DOHH2 (cell line): ENCODE results near the gene PTPN5.
"Not testable (repeated sequence)": the region's sequence is repeated elsewhere in the genome, so short reads cannot be mapped to it uniquely, and the experiment has no call there.

Experiments
- H3F3A ChIP-seq: fragments of 200-600 bp; sonication (generic), shearing (Covaris generic); 2 replicates; pipeline ENCODE4 v1.6.0; 2016; ENCODE audit warnings: antibody characterized with exemption, mild to moderate bottlenecking; ENCODE audit not compliant: control insufficient read depth, insufficient read depth
- H3K27ac ChIP-seq: fragments of 200-600 bp; sonication (generic); 2 replicates; pipeline ENCODE4 v1.5.1; 2014; ENCODE audit warnings: low read depth, mild to moderate bottlenecking, low read length, moderate library complexity
- H3K27me3 ChIP-seq: fragments of 200-600 bp; sonication (generic); 2 replicates; pipeline ENCODE4 v1.6.1; 2014; ENCODE audit warnings: mild to moderate bottlenecking, low read length, mixed read lengths; ENCODE audit not compliant: control insufficient read depth
- H3K36me3 ChIP-seq: fragments of 200-600 bp; sonication (generic); 2 replicates; pipeline ENCODE4 v1.6.1; 2014; ENCODE audit warnings: mild to moderate bottlenecking, low read length, moderate library complexity, mixed read lengths; ENCODE audit not compliant: control insufficient read depth
- H3K4me1 ChIP-seq: fragments of 200-600 bp; sonication (generic); 2 replicates; pipeline ENCODE4 v1.6.1; 2014; ENCODE audit warnings: mild to moderate bottlenecking, low read length, mixed read lengths; ENCODE audit not compliant: control insufficient read depth
- H3K4me2 ChIP-seq: fragments of 200-600 bp; sonication (generic); 2 replicates; pipeline ENCODE4 v1.6.0; 2014; ENCODE audit warnings: mild to moderate bottlenecking, low read length, moderate library complexity
- H3K4me3 ChIP-seq: fragments of 200-600 bp; sonication (generic); 2 replicates; pipeline ENCODE4 v1.5.1; 2014; ENCODE audit warnings: mild to moderate bottlenecking, low read length, mixed read lengths
- H3K79me2 ChIP-seq: fragments of 200-600 bp; sonication (generic); 2 replicates; pipeline ENCODE4 v1.6.1; 2014; ENCODE audit warnings: mild to moderate bottlenecking, low read length, mixed read lengths; ENCODE audit not compliant: control insufficient read depth
- H3K9me2 ChIP-seq: fragments of 200-600 bp; sonication (generic); replicated peaks from 2 replicates; pipeline ENCODE4 v1.6.1; 2014; ENCODE audit warnings: mild to moderate bottlenecking, low read length, mixed read lengths; ENCODE audit not compliant: control insufficient read depth
- H3K9me3 ChIP-seq: fragments of 200-600 bp; sonication (generic); 2 replicates; pipeline ENCODE4 v1.6.1; 2014; ENCODE audit warnings: antibody characterized with exemption, low read length, mixed read lengths; ENCODE audit not compliant: control insufficient read depth, insufficient read depth
- H4K20me1 ChIP-seq: fragments of 200-600 bp; sonication (generic); 2 replicates; pipeline ENCODE4 v1.6.0; 2014; ENCODE audit warnings: low read depth, mild to moderate bottlenecking, antibody characterized with exemption, low read length, moderate library complexity; ENCODE audit not compliant: control insufficient read depth, insufficient read depth
- EZH2phosphoT487 ChIP-seq: fragments of 200-600 bp; sonication (generic); IDR thresholded peaks from 2 replicates; pipeline ENCODE4 v1.6.1; 2017; ENCODE audit warnings: borderline replicate concordance, mild to moderate bottlenecking, antibody characterized with exemption, low read length, moderate library complexity, mixed read lengths
- TF ChIP-seq, protein P1 (sequence below): fragments of 200-600 bp; sonication (generic); IDR thresholded peaks from one replicate; pipeline ENCODE4 v1.5.1; 2014; ENCODE audit warnings: antibody characterized with exemption, mild to moderate bottlenecking, low read depth, low read length; ENCODE audit not compliant: poor library complexity, severe bottlenecking

PTPN5 gene

DNA sequence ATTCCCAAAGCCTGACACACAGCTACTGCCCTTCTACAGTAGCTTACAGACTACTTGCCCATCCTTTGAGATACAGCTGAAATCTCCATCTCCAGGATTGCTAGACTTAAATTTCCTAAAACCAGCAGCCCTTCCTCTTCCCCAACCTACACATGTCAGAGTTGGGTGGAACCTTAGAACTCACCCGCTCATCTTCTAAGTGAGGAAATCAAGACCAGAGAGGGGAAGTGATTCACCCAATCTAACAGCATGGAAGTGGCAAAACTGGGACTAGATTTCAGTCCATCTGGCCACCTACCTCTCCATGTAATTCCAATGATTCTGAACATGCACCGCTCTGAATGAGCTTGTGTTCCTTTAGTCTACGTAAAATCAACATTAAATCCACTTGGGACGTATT, 94.0 kb downstream of the PTPN5 start:
- H3K9me2 ChIP-seq, result no peaks in the 10 kb centered on the region
- H3F3A ChIP-seq, result no peaks in the 10 kb centered on the region
- H3K4me1 ChIP-seq, result peaks cover 15% of the 10 kb centered on the region
- H3K4me2 ChIP-seq, result no peak overlapping the region
- H3K36me3 ChIP-seq, result no peaks in the 10 kb centered on the region
- H3K27ac ChIP-seq, result no peak overlapping the region
- H3K4me3 ChIP-seq, result no peak overlapping the region
- TF ChIP-seq, protein P1, sequence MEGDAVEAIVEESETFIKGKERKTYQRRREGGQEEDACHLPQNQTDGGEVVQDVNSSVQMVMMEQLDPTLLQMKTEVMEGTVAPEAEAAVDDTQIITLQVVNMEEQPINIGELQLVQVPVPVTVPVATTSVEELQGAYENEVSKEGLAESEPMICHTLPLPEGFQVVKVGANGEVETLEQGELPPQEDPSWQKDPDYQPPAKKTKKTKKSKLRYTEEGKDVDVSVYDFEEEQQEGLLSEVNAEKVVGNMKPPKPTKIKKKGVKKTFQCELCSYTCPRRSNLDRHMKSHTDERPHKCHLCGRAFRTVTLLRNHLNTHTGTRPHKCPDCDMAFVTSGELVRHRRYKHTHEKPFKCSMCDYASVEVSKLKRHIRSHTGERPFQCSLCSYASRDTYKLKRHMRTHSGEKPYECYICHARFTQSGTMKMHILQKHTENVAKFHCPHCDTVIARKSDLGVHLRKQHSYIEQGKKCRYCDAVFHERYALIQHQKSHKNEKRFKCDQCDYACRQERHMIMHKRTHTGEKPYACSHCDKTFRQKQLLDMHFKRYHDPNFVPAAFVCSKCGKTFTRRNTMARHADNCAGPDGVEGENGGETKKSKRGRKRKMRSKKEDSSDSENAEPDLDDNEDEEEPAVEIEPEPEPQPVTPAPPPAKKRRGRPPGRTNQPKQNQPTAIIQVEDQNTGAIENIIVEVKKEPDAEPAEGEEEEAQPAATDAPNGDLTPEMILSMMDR, result no peak
- no peaks in the 10 kb centered on the region for H4K20me1 ChIP-seq
- no peaks in the 10 kb centered on the region for H3K9me3 ChIP-seq
- no peaks in the 10 kb centered on the region for H3K79me2 ChIP-seq
- peaks cover 32% of the 10 kb centered on the region for H3K27me3 ChIP-seq

DNA sequence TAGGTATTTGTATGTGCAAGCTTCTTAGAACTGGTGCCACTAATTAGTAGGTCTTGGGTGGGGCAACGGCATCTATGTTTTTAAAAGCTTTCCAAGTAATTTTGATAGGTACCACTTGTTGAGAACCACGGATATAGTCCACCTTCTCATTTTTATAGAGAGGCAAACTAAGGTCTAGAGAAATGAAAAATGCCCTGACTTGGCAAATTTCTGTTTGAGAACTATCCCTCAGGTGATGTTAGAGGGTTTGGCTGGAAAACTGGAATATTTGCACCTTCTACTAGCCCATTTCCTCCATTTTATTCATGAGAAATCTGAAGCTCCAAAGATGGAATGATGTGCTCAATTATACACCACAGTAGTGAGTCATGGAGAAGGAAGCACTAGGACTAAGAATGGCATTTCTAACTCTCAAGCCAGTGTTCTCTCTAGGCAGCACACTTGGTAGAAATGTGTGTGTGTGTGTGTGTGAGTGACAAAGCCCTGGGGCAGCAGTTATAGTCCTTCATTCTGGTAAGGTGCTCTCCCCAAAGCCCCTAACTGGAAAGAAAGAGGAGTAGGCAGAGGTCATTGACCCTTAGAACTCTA, 94.9 kb downstream of the PTPN5 start:
- no peak overlapping the region for H3K27ac ChIP-seq
- H3K4me1 ChIP-seq, result peaks cover 15% of the 10 kb centered on the region
- H3K79me2 ChIP-seq, result no peaks in the 10 kb centered on the region
- no peak overlapping the region for H3K4me3 ChIP-seq
- no peaks in the 10 kb centered on the region for H3K9me2 ChIP-seq
- no peak overlapping the region for H3K4me2 ChIP-seq
- no peak for TF ChIP-seq EZH2phosphoT487
- TF ChIP-seq, protein P1, result no peak
- no peaks in the 10 kb centered on the region for H3K36me3 ChIP-seq
- H3F3A ChIP-seq, result no peaks in the 10 kb centered on the region
- H3K27me3 ChIP-seq, result peaks cover 32% of the 10 kb centered on the region
- H4K20me1 ChIP-seq, result no peaks in the 10 kb centered on the region
- no peaks in the 10 kb centered on the region for H3K9me3 ChIP-seq

DNA sequence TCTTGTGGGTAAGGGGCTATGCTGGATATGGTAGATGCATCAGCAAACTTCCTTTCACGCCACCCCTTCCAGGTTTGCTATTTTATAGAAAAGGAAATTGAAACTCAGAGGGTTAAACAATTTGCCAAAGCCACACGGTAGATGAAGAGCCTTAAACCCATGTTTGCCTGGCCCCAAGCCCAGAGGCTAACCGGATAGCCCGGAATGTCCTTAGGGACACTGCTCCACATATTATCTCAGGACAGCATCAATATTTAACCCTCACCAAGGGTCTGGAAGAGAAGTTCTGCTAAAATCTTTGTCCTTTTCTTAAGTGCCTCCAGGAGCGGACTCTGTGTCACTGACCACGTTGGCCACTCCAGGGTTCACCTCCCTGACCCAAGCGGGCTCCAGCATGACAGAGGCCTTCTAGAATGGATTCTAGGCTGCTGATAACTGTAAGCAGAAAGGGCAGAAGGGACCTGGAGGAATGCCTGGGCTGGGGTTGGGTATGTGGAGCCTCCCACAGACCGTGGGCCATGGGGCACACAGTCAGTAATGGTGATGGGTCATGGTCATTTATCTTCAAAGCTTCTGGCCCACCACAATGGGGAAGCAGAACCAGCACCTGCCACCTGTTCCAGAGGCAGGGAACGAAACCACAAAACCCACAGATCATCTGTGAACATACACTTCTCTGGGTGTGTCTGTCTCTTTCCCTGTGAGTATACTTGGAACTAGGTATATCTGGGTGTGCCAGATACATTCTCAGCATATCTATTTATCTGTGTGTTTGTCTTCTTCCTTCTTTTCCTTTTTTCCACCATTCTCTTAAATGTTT, 98.4 kb downstream of the PTPN5 start:
- Histone ChIP-seq H3K4me3 (no peak overlapping the region), H3K9me2 (no peaks in the 10 kb centered on the region), H3K27ac (no peak overlapping the region), H3F3A (no peaks in the 10 kb centered on the region), H3K4me2 (no peak overlapping the region), H3K4me1 (peaks cover 7% of the 10 kb centered on the region), H3K79me2 (no peaks in the 10 kb centered on the region), H3K9me3 (no peaks in the 10 kb centered on the region), H4K20me1 (no peaks in the 10 kb centered on the region), H3K27me3 (peaks cover 15% of the 10 kb centered on the region), H3K36me3 (no peaks in the 10 kb centered on the region)
- TF ChIP-seq EZH2phosphoT487, result no peak
- TF ChIP-seq, protein P1, result no peak

DNA sequence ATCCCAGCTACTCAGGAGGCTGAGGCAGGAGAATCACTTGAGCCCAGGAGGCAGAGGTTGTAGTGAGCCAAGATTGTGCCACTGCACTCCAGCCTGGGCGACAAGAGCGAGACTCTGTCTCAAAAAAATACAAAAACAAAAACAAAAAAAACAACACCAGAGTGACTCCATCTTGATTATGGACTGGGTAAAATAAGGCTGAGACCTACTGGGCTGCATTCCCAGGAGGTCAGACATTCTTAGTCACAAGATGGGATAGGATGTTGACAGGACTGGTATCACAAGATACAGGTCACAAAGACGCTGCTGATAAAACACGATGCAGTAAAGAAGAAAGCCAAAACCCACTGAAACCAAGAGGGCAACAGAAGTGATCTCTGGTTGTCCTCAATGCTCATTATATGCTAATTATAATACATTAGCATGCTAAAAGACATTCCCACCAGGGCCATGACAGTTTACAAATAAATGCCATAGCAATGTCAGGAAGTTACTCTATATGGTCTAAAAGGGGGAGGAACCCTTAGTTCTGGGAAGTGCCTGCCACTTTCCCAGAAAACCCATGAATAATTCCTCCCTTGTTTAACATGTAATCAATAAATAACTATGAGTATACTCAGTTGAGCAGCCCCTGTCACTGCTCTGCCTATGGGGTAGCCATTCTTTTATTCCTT, 100.0 kb downstream of the PTPN5 start:
- H3F3A ChIP-seq, H3K4me2 ChIP-seq, H3K27ac ChIP-seq, H3K4me3 ChIP-seq, H3K27me3 ChIP-seq, H3K36me3 ChIP-seq, H4K20me1 ChIP-seq, H3K79me2 ChIP-seq, H3K9me3 ChIP-seq, H3K9me2 ChIP-seq, H3K4me1 ChIP-seq: not testable (repeated sequence)
